ENCODE results near the gene GADD45G. TPM values are rescaled to one million over a fixed set of nuclear protein-coding genes. Genes with fewer than 3 reads are reported as not detected.

The GADD45G gene
- total and polyA plus RNA-seq, 2 donors: 6.9 to 21.0 TPM

DNA sequence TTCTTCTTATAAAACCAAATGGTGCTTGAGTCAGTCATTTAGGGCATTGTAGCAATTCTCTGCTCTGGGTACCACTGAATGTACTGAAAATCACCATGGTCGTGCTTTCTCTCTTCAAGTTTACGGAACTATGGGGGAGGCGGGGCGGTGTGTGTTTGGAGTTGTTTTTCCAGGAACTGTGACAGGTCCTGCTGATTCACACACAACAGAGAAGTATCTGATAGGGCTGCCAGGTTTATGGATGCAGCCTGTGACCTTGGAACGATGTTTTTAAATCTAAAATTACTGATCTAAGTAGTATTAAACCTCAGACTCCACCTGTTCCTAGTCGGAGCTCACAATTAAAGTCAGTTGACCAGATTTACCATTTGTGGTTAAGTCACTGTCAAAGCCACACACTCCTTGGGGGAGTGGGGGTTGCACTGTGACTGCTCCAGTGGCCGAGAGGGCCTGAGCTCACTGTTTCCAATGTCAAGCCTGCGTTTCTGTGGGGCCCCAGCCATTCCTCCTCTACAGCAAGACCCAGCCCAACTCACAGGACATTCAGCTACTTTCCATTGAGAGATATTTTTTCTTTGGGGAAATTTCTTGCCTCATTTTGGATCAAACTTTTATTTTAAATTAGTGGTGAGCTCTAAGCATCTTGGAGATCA, 44.4 kb downstream of the GADD45G start:
- Histone ChIP-seq H3K36me3 (ENCODE audit: control insufficient read depth in 2 of 2, insufficient read depth in 2 of 2, low read length in 1 of 2) (no peaks in the 10 kb centered on the region), H3K4me1 (ENCODE audit: control insufficient read depth in 2 of 2, insufficient read depth in 2 of 2, low read length in 2 of 2) (no peaks in the 10 kb centered on the region), H3K27me3 (ENCODE audit: control insufficient read depth in 2 of 2, insufficient read depth in 1 of 2, low read length in 1 of 2) (no peaks in the 10 kb centered on the region), H3K4me3 (ENCODE audit: low read length in 2 of 2) (no peak overlapping the region), H3K27ac (ENCODE audit: low read depth in 1 of 2, low read length in 1 of 2) (no peak overlapping the region), H3K9me3 (ENCODE audit: control insufficient read depth in 2 of 2, insufficient read depth in 1 of 2, low read length in 1 of 2) (no peaks in the 10 kb centered on the region)
- WGBS: 85% methylated on average over 8 of the region's 8 CpGs
- DNase-seq (ENCODE audit: low read depth in 6 of 9, low spot score in 9 of 9): no peak

DNA sequence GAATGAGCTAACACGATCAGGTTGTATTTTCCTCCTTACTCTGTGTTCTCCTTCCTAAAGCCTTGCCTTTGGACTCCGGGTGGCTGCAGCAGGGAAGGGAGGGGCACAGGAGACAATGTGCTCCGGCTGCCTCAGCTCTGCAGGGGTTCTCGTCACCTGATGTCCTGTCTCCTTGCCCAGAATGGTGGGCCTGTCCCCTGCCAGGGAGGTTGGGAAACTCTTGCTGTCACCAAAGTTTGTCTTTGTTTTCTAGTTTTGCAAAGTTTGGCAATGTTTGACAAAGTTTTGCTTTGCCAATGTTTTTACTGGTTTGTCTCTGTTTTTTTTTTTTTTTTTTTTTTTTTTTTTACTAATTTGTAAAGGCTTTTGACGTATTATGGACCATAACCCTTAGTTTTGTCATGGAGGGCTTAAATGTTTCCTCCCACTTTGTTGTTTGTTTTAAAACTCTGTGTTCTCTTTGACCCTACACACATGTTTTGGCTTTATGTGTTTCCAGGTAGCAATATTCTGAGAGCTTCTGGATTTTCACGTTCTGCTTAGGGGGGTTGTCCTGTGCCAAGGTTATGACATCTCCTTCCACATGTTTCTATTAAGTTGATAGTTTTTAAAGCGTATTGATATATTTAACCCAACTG, 49.3 kb downstream of the GADD45G start:
- peaks cover 0 to 22% of the 10 kb centered on the region in 2 donors for H3K4me1 ChIP-seq (ENCODE audit: control insufficient read depth in 2 of 2, insufficient read depth in 2 of 2, low read length in 2 of 2)
- no peaks in the 10 kb centered on the region for H3K36me3 ChIP-seq (ENCODE audit: control insufficient read depth in 2 of 2, insufficient read depth in 2 of 2, low read length in 1 of 2)
- no peak for DNase-seq (ENCODE audit: low read depth in 6 of 9, low spot score in 9 of 9)
- H3K27me3 ChIP-seq (ENCODE audit: control insufficient read depth in 2 of 2, insufficient read depth in 1 of 2, low read length in 1 of 2): peaks cover 0 to 2% of the 10 kb centered on the region in 2 donors
- WGBS: 97% methylated on average over 7 of the region's 7 CpGs
- H3K27ac ChIP-seq (ENCODE audit: low read depth in 1 of 2, low read length in 1 of 2): no peak overlapping the region
- no peaks in the 10 kb centered on the region for H3K9me3 ChIP-seq (ENCODE audit: control insufficient read depth in 2 of 2, insufficient read depth in 1 of 2, low read length in 1 of 2)
- H3K4me3 ChIP-seq (ENCODE audit: low read length in 2 of 2): no peak overlapping the region

DNA sequence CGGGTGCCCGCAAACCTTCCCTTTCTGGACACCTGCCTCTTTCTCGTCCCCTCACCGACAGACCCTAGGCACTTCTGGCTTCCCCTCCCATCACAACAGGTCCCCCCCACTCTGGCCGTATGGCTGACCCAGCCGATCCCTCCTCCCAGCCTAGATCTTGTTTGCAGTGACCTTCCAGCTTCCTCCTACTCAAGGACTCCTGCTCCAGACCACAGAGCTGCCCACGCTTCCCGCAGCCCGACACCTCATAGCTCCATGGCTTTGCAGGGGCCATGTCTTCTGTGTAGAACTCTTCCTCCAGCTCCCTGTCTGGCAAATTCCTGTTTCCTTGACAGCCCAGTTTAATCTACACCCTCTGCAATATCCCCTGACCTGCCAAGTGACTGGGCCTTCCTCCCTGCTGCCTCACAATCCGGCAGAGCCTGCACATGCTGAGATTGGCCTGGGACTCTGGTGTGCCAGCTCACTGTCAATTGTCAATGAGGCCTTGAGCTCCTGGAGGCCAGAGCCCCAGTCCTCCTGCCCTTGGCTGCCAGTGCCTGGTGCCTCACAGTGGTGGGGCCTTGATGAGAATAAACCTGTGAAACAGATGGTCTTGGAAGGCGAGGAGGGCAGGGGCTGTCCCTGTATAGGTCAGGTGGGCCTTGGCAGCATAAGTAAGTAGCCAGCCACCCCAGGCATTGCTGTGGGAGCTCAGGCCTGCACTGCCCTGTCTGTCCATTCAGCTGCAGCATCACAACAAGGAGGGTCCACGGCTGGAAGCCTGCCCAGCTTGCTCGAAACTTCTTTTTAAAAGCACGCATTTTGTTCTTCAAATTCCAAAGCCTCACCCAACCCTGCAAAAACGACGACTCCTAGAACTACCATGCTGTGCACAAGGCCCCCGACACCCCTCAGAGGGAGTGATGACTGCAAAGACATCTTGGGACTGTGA, 50.5 kb downstream of the GADD45G start:
- peaks cover 0 to 22% of the 10 kb centered on the region in 2 donors for H3K4me1 ChIP-seq (ENCODE audit: control insufficient read depth in 2 of 2, insufficient read depth in 2 of 2, low read length in 2 of 2)
- no peak overlapping the region for H3K4me3 ChIP-seq (ENCODE audit: low read length in 2 of 2)
- whole genome bisulfite sequencing: 89% methylated on average over 17 of the region's 17 CpGs
- H3K27me3 ChIP-seq (ENCODE audit: control insufficient read depth in 2 of 2, insufficient read depth in 1 of 2, low read length in 1 of 2): peaks cover 0 to 2% of the 10 kb centered on the region in 2 donors
- no peak overlapping the region for H3K27ac ChIP-seq (ENCODE audit: low read depth in 1 of 2, low read length in 1 of 2)
- no peak for DNase-seq (ENCODE audit: low read depth in 6 of 9, low spot score in 9 of 9)
- no peaks in the 10 kb centered on the region for H3K36me3 ChIP-seq (ENCODE audit: control insufficient read depth in 2 of 2, insufficient read depth in 2 of 2, low read length in 1 of 2)
- no peaks in the 10 kb centered on the region for H3K9me3 ChIP-seq (ENCODE audit: control insufficient read depth in 2 of 2, insufficient read depth in 1 of 2, low read length in 1 of 2)

Other genes starting within 250 kb of the GADD45G start
- 26.8 TPM for gene SEMA4D, start 106.9 kb upstream of the GADD45G start, total RNA-seq
- gene SEMA4D, start 106.9 kb upstream of the GADD45G start, polyA plus RNA-seq: 62.1 TPM